MCF 10A (cell line): ENCODE data around the gene OBSCN. TPM values are rescaled to one million over a fixed set of nuclear protein-coding genes. Genes with fewer than 3 reads are reported as not detected.

Experiments used
- BruUV-seq: library from RNA; stranded (reverse); fragments of 400-500 nt; replicated peaks from 2 replicates; lab custom pipeline; 2021; lab: Mats Ljungman, UMichigan
- CTCF ChIA-PET: fragments of 300-600 bp; sonication (Branson Sonifier 250); formaldehyde crosslinking; extraction: SDS; loops from one replicate; lab custom pipeline; 2021; ENCODE audit warnings: antibody characterized with exemption, inconsistent platforms; lab: Yijun Ruan, JAX
- POLR2A ChIA-PET: fragments of 300-600, 350-650 bp; sonication (Branson Sonifier 250); formaldehyde crosslinking; extraction: SDS; loops from one replicate; lab custom pipeline; 2020; ENCODE audit warnings: antibody characterized with exemption, inconsistent platforms; lab: Yijun Ruan, JAX
- DNase-seq: peaks from one replicate; pipeline ENCODE4 v3.0.0-alpha.2; 2018; ENCODE audit not compliant: unreplicated experiment
- H3K27ac Mint-ChIP-seq: one replicate; pipeline ENCODE4 v1.8.0; 2022; ENCODE audit warnings: mild to moderate bottlenecking, low read depth, mixed read lengths; ENCODE audit not compliant: unreplicated experiment
- H3K27me3 Mint-ChIP-seq: one replicate; pipeline ENCODE4 v1.8.0; 2022; ENCODE audit warnings: mixed read lengths; ENCODE audit not compliant: insufficient read depth, unreplicated experiment
- H3K36me3 Mint-ChIP-seq: one replicate; pipeline ENCODE4 v1.8.0; 2022; ENCODE audit warnings: mild to moderate bottlenecking, moderate library complexity, mixed read lengths; ENCODE audit not compliant: insufficient read depth, unreplicated experiment
- H3K4me1 Mint-ChIP-seq: one replicate; pipeline ENCODE4 v1.8.0; 2022; ENCODE audit warnings: mixed read lengths; ENCODE audit not compliant: insufficient read depth, unreplicated experiment
- H3K4me3 Mint-ChIP-seq: one replicate; pipeline ENCODE4 v1.8.0; 2022; ENCODE audit warnings: mild to moderate bottlenecking, moderate library complexity, mixed read lengths; ENCODE audit not compliant: unreplicated experiment
- H3K9me3 Mint-ChIP-seq: one replicate; pipeline ENCODE4 v1.8.0; 2022; ENCODE audit warnings: mixed read lengths; ENCODE audit not compliant: unreplicated experiment
- CTCF ChIP-seq: fragments of 200-600 bp; IDR thresholded peaks from one replicate; pipeline ENCODE4 v1.8.0; 2022; ENCODE audit warnings: antibody characterized with exemption, mild to moderate bottlenecking; ENCODE audit not compliant: unreplicated experiment
- intact Hi-C: fragments of 100-400 bp; cut with micrococcal nuclease; formaldehyde crosslinking; loops from 2 replicates; pipeline ENCODE4 v1.14.1; 2022
- total RNA-seq: library from RNA; stranded (reverse); gene quantifications from 2 replicates; pipeline ENCODE4 v1.2.3, GENCODE V29; 2022

OBSCN gene
- total RNA-seq, 1 experiment from 2014 or later = 22.6 TPM

GRCh38 chr1:228276174-228276831 is 68.5 kb downstream of the OBSCN start:
- Mint-ChIP-seq H3K4me1 (no peaks in the 10 kb centered on the region), H3K4me3 (peak overlapping the region; percentile 64), H3K27ac (no peak overlapping the region), H3K9me3 (no peaks in the 10 kb centered on the region), H3K36me3 (peaks cover 13% of the 10 kb centered on the region), H3K27me3 (no peaks in the 10 kb centered on the region)
- CTCF ChIA-PET = interaction anchor here (0.6 to 0.8 kb wide), 2 partner anchors 25 to 210 kb away, joined by 3 read pairs; no protein-coding TSS in a partner anchor
- DNase-seq = no peak
- no peak for TF ChIP-seq CTCF
- intact Hi-C loops = no loop called here
- POLR2A ChIA-PET = interaction anchor here (0.6 kb wide), 1 partner anchor 47 kb away, joined by 3 read pairs; no protein-coding TSS in a partner anchor
- BruUV-seq = no TSS peak

DNA sequence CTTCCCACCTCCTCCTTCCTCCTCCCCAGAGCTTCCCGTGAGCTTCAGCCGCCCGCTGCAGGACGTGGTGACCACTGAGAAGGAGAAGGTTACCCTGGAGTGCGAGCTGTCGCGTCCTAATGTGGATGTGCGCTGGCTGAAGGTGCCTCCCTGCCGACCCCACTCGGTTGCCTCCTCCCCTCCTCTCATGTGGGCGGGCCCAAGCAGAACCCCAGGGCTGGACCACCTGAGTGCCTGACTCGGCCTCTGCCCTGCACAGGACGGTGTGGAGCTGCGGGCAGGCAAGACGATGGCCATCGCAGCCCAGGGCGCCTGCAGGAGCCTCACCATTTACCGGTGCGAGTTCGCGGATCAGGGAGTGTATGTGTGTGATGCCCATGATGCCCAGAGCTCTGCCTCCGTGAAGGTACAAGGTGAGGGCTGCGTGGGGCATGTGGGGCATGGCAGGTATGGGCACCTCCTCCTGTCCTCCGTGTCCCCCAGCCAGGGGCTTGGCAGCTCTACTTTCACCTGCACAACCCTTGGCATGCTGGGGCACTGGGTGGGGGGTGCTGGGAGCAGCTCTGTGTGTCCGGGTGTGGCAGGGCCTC is 69.2 kb downstream of the OBSCN start:
- Mint-ChIP-seq H3K4me3 (no peak overlapping the region), H3K27me3 (no peaks in the 10 kb centered on the region), H3K27ac (no peak overlapping the region), H3K36me3 (peaks cover 13% of the 10 kb centered on the region), H3K4me1 (no peaks in the 10 kb centered on the region), H3K9me3 (no peaks in the 10 kb centered on the region)
- intact Hi-C loops = no loop called here
- no TSS peak for BruUV-seq
- no peak for DNase-seq
- no peak for TF ChIP-seq CTCF
- POLR2A ChIA-PET = no interaction called here
- CTCF ChIA-PET = interaction anchor here (0.6 to 0.8 kb wide), 2 partner anchors 24 to 172 kb away, joined by 3 read pairs; no protein-coding TSS in a partner anchor

DNA sequence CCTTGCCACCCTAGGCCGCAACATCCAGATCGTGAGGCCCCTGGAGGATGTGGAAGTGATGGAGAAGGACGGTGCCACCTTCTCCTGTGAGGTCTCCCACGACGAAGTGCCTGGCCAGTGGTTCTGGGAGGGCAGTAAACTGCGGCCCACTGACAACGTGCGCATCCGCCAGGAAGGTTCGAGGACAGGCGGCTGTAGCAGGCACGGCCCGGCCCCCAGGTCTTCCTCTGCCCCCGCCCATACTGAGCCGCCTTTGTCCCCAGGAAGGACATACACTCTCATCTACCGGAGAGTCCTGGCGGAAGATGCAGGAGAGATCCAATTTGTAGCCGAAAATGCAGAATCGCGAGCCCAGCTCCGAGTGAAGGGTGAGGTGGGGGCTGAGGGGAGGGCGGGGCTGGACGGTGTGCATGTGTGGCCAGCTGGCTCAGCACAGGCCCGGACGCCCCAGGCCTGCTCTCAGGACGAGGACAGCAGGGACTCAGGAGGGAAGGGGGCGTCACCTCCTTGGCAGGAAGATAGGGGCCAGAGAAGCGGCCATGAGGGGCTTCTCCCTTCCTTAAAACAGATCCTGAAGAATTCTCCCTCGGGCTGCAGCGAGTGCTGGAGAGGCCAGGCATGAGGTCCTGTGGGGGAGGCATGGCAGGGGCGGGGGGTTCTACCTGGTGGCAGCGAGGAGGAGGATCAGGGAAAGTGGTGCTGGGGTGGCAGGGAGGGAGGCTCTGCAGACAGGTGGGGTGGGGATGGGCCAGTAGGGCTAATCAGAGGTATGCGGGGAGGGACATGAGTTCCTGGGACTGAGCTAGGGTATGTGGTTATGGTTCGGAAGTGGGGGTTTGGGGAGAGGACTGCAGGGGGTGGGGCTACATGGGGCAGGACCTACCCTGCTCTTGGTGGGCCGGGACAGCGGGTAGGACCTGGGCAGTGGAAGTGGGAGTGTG is 69.9 kb downstream of the OBSCN start:
- BruUV-seq = no TSS peak

More for the DNA sequence above, 69.9 kb downstream of the OBSCN start:
- no peaks in the 10 kb centered on the region for H3K4me1 Mint-ChIP-seq
- DNase-seq = no peak
- intact Hi-C loops = no loop called here
- CTCF ChIA-PET = interaction anchor here (0.5 to 0.8 kb wide), 4 partner anchors 8 to 171 kb away, joined by 3 read pairs; no protein-coding TSS in a partner anchor
- no peak for TF ChIP-seq CTCF
- H3K36me3 Mint-ChIP-seq = peaks cover 13% of the 10 kb centered on the region
- H3K27me3 Mint-ChIP-seq = no peaks in the 10 kb centered on the region
- no peak overlapping the region for H3K4me3 Mint-ChIP-seq
- POLR2A ChIA-PET = no interaction called here
- H3K9me3 Mint-ChIP-seq = no peaks in the 10 kb centered on the region
- H3K27ac Mint-ChIP-seq = no peak overlapping the region
